OCI-LY7 (cell line): ENCODE measurements around the gene ZNRD2.

Source experiments
- CTCF ChIP-seq: fragments of 200-600 bp; sonication (generic); conservative IDR thresholded peaks from 2 replicates; pipeline ENCODE4 v1.5.1; 2014; ENCODE audit warnings: mild to moderate bottlenecking, antibody characterized with exemption, low read length, moderate library complexity, mixed read lengths
- EZH2phosphoT487 ChIP-seq: fragments of 200-600 bp; sonication (generic); IDR thresholded peaks from 2 replicates; pipeline ENCODE4 v1.6.1; 2018; ENCODE audit warnings: low read depth, borderline replicate concordance, mild to moderate bottlenecking, mixed run types, antibody characterized with exemption, low read length, moderate library complexity, mixed read lengths

GRCh38 chr11:65554057-65554818 is 16.0 kb upstream of the ZNRD2 start:
- TF ChIP-seq EZH2phosphoT487 (no peak), CTCF (no peak)
